GM12892 (cell line): ENCODE results near the gene SLC13A2.

ENCODE experiments used
- POLR2A ChIP-seq: IDR thresholded peaks from 2 replicates; pipeline ENCODE4 v1.6.1; 2011; ENCODE audit warnings: low read depth, low read length, control low read depth
- POLR2AphosphoS5 ChIP-seq: IDR thresholded peaks from 2 replicates; pipeline ENCODE4 v1.6.1; 2011; ENCODE audit warnings: low read depth, low read length, control low read depth

DNA sequence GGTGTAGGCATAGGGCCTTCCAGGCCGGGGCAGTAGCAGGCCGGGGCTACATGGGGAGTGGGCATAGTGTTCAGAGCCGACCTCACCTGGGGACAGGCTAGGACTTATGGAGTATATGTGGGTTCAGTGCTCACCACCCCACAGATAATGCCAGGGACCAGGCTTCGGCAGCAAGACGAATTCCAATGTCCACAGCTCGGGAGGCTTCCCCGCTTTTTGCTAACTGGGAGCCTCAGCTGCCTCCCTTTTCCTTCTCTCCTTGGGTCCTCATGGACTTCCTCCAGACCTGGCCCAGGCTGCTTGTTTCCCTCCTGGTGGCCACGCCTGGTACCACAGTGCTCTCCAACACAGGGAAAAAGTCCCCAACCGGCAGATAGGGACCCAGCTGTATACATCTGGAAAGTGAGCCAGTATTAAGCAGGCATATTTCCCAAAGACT, 47.3 kb upstream of the SLC13A2 start:
- TF ChIP-seq POLR2AphosphoS5 (no peak), POLR2A (no peak)
